Measurements from ENCODE around the gene ZNF483. TPM values are rescaled to one million over a fixed set of nuclear protein-coding genes. Genes with fewer than 3 reads are reported as not detected.

The ZNF483 gene
- polyA plus RNA-seq, 3 donors = not detected

GRCh38 chr9:111604054-111604615 lies 79.2 kb downstream of the ZNF483 start:
- H3K4me1 Mint-ChIP-seq = peaks cover 12% of the 10 kb centered on the region
- Histone ChIP-seq H3K4me1 (ENCODE audit: control insufficient read depth in 1 of 2, insufficient read depth in 2 of 2, low read length in 2 of 2) (peaks cover 6 to 10% of the 10 kb centered on the region in 2 donors), H4K20me1 (ENCODE audit: insufficient read depth, low read length) (no peaks in the 10 kb centered on the region), H3K27ac (ENCODE audit: low read depth in 1 of 2, low read length in 2 of 2) (no peak overlapping the region), H3K4me3 (replicated peaks in 1 of 3; ENCODE audit: low read depth in 2 of 3, low read length in 3 of 3) (no peak overlapping the region), H3K27me3 (ENCODE audit: control insufficient read depth in 2 of 2, insufficient read depth in 2 of 2, low read length in 2 of 2) (peaks cover 0 to 23% of the 10 kb centered on the region in 2 donors), H3K79me2 (ENCODE audit: insufficient read depth, low read length) (no peaks in the 10 kb centered on the region), H3K9ac (ENCODE audit: insufficient read depth, low read length, poor library complexity, severe bottlenecking) (no peak overlapping the region), H3K36me3 (replicated peaks in 1 of 2; ENCODE audit: control insufficient read depth in 1 of 2, insufficient read depth in 2 of 2, low read length in 2 of 2) (no peaks in the 10 kb centered on the region), H3K9me3 (replicated peaks in 1 of 2; ENCODE audit: control insufficient read depth in 1 of 2, insufficient read depth in 1 of 2, low read length in 2 of 2) (no peaks in the 10 kb centered on the region), H2AFZ (ENCODE audit: insufficient read depth, low read depth, low read length, poor library complexity, severe bottlenecking) (no peak overlapping the region), H3K4me2 (replicated peaks; ENCODE audit: extremely low read depth, low read length, poor library complexity, severe bottlenecking) (no peak overlapping the region)
- H3K27me3 Mint-ChIP-seq (ENCODE audit: low read depth in 3 of 3) = peaks cover 22 to 49% (median 31%) of the 10 kb centered on the region in 3 donors
- no peak for DNase-seq
- peaks cover 0 to 8% (median 3%) of the 10 kb centered on the region in 7 donors for H3K9me3 Mint-ChIP-seq
- WGBS (ENCODE audit: insufficient coverage) = 88% methylated on average over 3 of the region's 16 CpGs
- intact Hi-C loops (cut with micrococcal nuclease) = no loop called here
- no peaks in the 10 kb centered on the region for H3K36me3 Mint-ChIP-seq
- no peak overlapping the region for H3K4me3 Mint-ChIP-seq
- H3K27ac Mint-ChIP-seq = peak overlapping the region in 1 of 7 donors; percentile 68
- TF ChIP-seq CTCF (IDR thresholded peaks at IDR 0.05) = no peak

DNA sequence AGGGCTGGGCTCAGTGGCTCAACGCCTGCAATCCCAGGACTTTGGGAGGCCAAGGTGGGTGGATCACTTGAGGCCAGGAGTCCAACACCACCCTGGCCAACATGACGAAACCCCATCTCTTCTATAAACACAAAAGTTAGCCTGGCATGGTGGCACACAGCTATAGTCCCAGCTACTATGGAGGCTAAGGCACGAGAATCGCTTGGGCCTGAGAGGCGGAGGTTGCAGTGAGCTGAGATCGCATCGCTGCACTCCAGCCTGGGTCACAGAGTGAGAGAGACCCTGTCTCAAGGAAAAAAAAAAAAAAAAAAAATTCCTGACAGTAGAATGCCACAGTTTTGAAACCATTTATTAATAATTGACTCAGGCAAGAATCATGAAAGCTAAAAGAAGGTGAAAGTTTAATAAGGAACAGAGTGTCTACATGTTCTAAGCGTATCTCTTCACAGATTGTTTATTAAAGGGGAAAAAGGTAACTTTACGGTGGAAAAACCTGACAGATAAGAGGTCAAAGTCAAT lies 80.1 kb downstream of the ZNF483 start:
- TF ChIP-seq CTCF (IDR thresholded peaks at IDR 0.05) = no peak
- H3K27me3 Mint-ChIP-seq (ENCODE audit: low read depth in 3 of 3) = peaks cover 14 to 40% (median 22%) of the 10 kb centered on the region in 3 donors
- no peak for DNase-seq
- H3K36me3 ChIP-seq (replicated peaks in 1 of 2; ENCODE audit: control insufficient read depth in 1 of 2, insufficient read depth in 2 of 2, low read length in 2 of 2) = no peaks in the 10 kb centered on the region
- H3K9ac ChIP-seq (ENCODE audit: insufficient read depth, low read length, poor library complexity, severe bottlenecking) = no peak overlapping the region
- no peak overlapping the region for H3K4me2 ChIP-seq (replicated peaks; ENCODE audit: extremely low read depth, low read length, poor library complexity, severe bottlenecking)
- H3K27ac Mint-ChIP-seq = no peak overlapping the region
- 100% methylated on average over 4 of the region's 9 CpGs for whole genome bisulfite sequencing (ENCODE audit: insufficient coverage)
- no peaks in the 10 kb centered on the region for H3K9me3 ChIP-seq (replicated peaks in 1 of 2; ENCODE audit: control insufficient read depth in 1 of 2, insufficient read depth in 1 of 2, low read length in 2 of 2)
- H3K27ac ChIP-seq (ENCODE audit: low read depth in 1 of 2, low read length in 2 of 2) = no peak overlapping the region
- H3K4me3 Mint-ChIP-seq = no peak overlapping the region
- peaks cover 0 to 13% of the 10 kb centered on the region in 2 donors for H3K27me3 ChIP-seq (ENCODE audit: control insufficient read depth in 2 of 2, insufficient read depth in 2 of 2, low read length in 2 of 2)
- H3K4me3 ChIP-seq (replicated peaks in 1 of 3; ENCODE audit: low read depth in 2 of 3, low read length in 3 of 3) = no peak overlapping the region
- intact Hi-C loops (cut with micrococcal nuclease) = no loop called here
- H3K79me2 ChIP-seq (ENCODE audit: insufficient read depth, low read length) = no peaks in the 10 kb centered on the region
- peaks cover 0 to 6% (median 0%) of the 10 kb centered on the region in 7 donors for H3K9me3 Mint-ChIP-seq
- peaks cover 0 to under 1% of the 10 kb centered on the region in 2 donors for H3K4me1 ChIP-seq (ENCODE audit: control insufficient read depth in 1 of 2, insufficient read depth in 2 of 2, low read length in 2 of 2)
- H3K4me1 Mint-ChIP-seq = peaks cover 3% of the 10 kb centered on the region
- no peak overlapping the region for H2AFZ ChIP-seq (ENCODE audit: insufficient read depth, low read depth, low read length, poor library complexity, severe bottlenecking)
- no peaks in the 10 kb centered on the region for H4K20me1 ChIP-seq (ENCODE audit: insufficient read depth, low read length)
- H3K36me3 Mint-ChIP-seq = no peaks in the 10 kb centered on the region
